Stimulated activated CD8-positive, alpha-beta memory T cell treated with anti-CD3 and anti-CD28 coated beads, Interleukin-15, amount 100 ng/mL, for 4 hours (primary cell): ENCODE results near the gene TMBIM6.

Experiments used
- DNase-seq, 2 donors: peaks; one replicate each; pipeline ENCODE4 v3.0.0-alpha.2; 2020; ENCODE audit warnings: low read depth in 2 of 2

Gene TMBIM6

DNA sequence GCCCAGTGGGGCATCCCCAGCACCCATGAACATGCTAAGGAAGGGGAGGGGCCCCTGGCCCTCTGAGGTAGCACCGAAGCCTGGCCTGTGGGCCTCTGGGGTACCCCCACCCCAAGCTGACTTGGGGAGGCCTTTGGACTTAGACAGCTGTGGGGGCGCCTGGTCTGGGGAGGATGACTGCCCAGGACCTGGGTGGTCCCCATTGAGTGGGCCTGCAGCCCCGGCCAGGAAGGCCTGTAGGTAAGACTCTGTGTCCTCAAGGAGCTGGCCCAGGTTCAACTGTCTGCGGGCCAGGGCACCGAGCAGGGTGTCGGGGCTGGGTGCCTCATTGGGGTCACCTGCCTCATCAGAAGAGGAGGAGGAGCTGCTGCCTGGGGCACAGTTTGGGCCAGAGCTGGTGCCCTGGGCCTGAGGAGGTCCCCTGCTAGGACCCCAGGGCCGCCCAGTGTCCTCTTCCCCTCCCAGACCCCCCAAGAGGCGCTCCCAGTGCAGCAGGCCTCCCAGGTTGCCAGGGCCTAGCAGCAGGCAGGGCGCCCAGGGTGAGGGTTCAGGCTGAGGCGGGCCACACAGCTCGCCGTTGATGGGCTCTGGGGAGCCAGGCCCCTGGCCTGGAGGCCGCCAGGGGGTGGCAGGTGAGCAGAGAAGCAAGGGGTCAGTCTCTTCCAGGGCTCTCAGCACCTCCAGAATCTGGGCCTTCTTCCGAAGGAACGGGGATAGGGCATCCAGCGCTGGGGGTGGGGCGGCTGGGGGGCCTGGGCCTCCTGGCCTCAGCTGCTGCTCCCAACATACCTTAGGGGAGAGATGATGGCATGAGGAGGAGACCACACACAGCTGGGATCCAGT lies 55.5 kb downstream of the TMBIM6 start:
- no peak for DNase-seq

DNA sequence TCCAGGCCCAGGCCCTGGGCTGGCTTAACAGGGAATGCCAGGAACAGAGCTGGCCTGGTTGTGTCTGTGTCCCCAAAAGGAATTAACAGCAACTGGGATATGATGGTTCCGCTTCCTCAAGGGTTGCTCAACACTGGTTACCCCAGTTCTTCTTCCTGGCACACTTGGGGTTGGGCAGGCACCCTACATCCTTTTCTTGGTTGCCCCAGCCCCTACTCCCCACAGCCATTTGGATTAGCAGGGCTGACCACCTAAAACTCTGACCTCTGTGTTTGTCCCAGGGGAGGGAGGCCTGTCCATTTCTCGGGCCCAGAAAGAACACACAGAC lies 56.1 kb downstream of the TMBIM6 start:
- DNase-seq: no peak

DNA sequence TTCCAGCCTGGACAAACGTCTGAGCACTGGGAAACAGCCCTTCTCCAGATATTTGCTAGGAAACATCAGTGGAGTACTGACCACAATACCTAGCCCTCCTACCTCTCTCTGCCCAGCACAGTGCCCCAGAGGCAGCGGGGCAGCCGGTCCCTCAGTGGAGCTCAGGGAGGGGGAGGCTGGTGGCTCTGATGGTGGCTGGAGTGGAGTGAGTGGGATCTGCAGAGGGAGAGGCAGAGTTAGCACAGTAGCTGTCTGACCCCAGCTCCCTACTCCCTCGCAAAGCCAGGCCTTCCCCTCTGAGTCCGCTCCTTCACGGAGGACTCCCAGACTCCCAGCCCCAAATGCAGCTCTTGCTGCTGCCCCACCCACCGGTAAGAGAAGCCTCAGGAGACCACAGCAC lies 56.9 kb downstream of the TMBIM6 start:
- no peak for DNase-seq

DNA sequence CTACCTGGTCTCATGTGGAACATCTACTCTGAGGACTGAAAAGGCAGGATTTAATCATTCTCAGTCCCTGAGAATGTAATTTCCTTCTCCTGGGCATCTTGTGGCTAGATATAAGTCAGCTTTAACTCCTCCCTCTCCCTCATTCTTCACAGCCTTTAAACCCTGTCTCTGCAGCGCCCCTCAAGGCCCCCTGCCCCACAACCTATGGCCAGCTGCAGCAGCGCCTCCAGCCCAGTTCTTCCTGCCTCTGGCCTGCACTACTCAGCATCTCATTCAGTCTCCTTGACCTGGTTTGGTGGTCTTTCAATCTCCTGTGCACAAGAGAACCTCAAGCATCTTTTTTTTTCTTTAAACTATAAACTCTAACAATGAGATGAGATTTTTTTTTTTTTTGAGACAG lies 57.6 kb downstream of the TMBIM6 start:
- no peak for DNase-seq

DNA sequence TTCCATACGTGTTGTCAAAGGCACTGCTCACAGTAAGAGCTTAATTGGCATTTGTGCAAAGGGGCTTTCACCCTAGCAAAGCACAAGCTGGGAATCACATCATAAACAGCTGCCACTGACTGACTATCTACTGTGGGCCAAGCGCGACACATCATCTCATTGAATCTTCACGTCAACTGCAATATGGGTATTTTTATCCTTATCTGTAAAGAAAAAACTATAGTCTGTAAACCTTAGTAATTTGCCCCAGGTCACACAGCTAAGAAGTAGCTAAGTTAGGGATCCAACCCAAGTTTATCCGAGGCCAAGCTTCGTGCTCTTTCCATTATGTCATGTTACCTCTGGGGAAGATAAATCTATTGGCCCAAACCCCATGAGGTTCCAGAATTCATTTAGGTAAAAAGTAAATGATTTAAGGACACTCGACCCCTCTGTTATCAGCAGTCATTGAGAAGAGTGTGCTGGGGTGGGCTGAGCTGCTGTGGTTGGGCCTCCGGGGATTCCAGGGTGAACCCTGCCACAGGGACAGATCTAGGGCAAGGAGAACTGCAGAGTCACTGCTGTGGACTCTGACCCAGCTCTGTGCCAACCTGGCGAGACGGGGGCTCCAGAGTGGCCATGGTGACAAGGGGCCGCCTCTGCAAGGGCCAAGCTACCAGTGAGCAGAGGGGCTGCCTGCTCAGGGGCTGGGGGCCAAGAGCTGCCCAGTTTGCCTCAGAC lies 59.2 kb downstream of the TMBIM6 start:
- DNase-seq: no peak

DNA sequence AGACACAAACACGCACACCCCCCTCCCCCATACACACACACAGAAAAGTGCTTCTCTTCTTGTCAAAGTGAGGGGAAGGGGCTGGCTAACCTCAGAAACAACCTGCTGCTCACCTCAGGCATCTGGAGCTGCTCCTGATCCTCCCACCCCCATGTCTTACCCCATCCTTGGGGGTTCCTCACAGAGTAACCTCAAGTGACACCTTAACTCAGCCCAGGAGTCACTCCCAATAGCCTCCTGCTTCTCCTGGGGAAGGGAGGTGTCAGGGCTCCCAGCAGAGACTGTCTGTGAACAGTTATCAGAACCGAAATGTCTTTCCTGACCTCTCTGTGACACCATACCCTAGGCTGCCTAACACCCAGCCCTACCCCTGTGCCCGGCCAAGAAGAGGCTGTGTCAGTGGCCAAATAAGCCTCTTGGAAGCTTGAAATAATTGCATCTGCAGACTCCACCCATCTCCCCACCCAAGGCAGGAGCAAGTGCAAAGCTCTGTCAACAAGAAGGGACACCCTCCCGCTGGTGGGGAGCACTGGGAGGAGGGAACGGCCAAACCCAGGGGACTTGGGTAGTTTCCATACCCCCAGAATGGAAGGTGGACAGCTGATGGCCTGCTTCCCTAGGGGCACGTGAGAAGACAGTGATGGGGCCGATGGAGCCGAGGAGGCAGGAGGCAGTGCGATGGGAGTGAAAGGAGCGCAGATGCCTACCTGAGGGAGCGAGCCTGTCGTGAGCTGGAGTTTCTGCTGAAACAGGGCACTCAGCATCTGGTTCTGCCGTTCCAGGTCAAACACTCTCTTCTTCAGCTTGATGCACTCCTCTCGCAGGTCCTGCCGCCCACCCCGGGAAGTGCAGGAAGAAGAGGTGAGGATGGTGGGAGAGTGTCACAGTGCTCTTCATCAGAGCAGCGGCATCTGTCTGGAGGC lies 60.0 kb downstream of the TMBIM6 start:
- DNase-seq: no peak

DNA sequence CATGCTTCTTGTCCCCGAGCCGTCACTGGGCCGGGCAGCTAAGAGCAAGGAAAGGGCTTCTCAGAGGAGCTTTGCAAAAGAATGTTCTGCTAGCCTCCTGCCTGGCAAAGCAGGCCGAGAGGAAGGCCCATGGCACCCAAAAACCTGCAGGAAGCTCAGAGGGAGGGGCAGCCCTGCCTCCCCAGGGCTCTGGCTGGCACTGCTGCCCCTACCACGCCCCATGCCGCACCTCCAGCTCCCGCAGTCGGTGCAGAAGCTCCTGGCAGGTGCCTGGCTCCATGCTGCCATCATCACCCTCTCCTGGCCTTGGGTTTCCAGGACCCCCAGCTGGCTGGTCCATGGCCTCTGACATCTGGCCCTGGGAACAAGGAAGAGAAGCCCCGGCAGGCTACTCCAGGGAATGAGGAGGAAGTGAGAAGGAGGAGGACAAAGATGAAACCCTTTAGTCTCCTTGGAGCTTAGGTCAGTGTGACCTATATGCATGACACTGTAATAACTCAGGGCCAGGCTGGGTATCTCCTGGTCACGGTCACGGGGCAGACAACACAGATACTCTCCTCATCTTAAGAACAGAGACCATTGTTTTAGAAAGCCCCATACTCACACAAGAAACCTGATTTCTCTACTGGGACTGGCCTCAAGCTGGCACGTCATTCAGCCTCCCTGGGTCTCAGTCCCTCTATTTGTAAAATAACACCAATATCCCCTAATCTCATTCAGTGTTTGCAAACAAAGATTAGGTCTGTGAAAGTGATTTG lies 62.5 kb downstream of the TMBIM6 start:
- DNase-seq: no peak

DNA sequence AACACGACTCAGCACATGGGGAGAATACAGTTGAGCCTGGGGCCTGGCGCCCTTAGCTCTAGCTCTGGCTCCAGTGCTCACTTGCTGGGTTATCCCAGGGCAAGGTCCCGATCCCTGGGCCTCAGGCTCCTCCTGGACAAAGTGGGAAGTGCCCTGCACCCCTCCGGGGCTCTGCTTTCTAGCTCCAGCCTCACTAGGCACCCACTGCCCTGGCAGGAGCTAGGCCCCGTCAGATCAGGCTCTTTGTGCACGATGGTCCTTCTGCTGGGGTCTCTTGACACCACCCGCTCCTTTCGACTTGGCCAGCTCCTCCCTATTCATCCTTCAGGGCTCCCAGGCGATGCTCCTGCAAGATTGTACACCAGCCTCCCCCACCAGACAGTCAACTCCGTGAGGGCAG lies 63.5 kb downstream of the TMBIM6 start:
- DNase-seq: no peak

DNA sequence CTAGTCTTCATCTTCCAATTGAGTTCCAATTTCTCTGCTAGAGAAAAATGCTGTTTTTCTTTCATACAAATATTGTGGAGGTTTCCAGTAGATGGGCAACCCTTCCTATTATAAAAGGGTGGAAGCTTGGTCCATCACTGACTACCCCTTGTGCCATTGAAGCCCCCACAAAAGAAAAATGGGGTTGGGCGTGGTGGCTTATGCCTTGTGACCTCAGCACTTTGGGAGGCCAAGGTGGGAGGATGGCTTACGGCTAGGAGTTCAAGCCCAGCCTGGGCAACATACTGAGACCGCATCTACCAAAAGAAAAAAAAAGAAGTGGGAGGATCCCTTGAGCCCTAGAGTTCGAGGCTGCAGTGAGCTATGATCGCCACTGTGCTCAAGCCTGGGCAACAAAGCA lies 64.1 kb downstream of the TMBIM6 start:
- no peak for DNase-seq

DNA sequence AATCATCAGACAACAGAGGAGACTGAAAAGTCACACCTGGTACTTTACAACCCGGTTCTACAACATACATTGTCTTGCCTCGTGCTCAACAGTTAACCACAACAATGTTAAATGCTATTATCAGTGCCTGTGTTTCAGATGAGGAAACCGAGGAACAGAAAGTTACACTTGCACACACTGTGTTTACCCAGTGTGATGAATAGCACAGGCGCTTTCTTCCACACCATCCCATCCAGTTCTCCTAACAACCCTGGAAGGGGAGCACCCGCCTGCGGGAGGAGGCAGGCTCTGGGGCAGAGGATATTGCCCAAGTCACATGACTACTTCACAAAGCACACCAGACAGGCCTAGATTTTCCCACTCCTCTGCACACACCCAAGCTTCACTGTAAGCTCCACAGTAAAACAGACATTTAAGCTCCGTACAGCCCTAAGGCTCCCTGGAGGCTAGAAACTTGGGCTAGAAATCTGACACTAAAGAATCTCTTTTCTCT lies 65.0 kb downstream of the TMBIM6 start:
- DNase-seq: no peak

DNA sequence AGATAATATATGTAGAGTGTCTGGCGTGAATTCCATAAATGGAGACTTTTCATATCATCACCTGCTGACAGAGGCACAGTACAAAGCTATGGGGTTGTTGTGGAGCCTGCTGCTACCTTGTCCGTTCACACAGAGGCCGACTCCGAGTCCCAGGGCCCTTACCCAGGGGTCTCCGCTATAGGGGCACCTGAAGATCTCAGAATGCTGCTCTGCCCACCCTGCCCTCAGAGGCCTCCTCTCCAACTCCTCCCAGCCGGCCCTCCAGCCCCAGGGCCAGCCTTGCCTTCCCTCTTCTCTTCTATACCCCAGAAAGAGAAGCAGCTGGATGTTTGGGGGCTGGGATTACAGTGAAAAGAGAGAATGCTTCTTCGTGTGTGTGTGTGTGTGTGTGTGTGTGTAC lies 65.5 kb downstream of the TMBIM6 start:
- DNase-seq: no peak

DNA sequence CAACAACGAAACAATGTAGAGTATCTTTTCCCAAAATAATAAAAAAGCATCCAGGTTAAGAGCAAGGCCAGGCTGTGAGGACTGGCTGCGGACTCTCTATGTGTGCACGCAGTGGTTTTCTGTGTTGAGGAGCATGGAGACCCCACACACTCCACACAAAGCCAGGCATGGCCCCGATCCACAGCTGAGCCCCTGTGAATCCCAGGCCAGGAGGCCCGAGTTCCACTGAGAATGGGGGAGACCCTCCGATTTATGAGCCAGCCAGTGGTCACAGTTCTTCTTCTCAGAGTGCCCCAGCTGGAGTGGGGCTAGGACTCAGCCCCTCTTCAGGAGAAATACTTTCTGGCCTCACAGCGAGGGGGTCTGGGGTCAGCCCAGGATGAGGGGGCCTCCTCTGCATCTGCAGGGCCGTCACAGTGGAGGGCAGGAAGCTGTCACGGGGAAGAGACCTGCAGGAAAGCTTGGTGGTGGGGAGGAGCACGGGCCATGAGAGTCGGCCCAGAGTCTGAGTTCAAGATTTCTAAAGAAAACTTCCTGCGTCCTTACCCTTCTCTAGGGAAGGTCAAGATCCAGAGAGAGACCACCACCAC lies 66.7 kb downstream of the TMBIM6 start:
- DNase-seq: no peak

DNA sequence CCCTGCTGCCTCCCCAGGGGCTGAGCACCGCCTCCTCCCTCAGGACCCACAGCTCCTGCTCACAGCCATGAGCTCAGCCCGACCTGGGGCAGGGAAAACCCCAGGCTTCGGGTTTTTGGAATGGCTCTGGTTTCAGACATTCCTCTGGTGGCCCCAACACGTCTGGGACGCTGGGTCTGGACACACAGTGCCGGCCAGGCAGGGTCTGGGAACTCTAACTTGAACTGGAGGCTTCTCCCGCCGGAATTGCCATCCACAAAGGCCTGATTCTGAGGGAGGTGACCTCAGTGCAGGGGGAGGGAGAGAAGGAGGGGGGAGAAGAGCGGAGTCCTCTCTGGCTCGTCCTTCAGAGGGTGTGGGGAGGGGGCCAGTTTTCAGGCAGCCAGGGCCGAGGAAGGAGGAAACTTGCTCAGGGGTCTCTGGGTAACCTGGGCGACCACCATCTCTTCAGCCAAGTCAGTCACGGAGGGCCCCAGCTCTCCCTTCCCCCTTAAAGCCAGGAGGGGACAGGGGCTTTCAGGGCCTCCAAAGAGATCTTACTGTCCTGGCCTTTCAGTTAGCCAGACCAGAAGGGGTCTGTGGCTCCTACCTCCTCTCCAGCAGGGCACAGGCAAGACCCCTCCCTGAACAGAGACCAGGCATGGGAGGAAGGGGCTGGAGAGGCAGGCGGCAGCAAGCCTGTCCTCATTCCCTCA lies 67.5 kb downstream of the TMBIM6 start:
- no peak for DNase-seq

DNA sequence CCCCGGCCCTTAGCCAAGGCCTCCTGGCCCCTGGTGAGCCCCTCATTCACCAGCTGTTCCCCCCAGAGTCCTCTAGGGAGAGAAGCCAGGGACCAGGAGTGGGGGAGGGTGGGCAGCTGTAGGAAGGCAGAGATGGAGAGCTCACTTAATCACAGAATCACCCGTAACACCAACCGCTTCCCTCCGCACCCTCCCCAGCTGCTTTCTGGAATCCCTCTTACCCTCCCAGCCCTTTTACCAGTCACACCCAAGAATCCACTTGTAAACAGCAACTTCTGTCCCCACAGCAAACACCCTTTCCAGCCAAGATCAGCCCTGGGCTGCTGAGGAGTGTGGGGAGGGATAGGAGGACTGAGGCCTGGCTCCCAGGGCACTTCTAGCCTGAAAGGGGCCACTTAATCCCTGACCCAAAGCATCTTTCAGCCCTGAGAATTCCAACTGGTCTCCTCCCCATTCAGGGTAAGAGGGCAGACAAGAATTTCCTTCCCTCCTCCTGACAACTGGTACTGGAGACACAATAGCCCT lies 68.1 kb downstream of the TMBIM6 start:
- DNase-seq: no peak

DNA sequence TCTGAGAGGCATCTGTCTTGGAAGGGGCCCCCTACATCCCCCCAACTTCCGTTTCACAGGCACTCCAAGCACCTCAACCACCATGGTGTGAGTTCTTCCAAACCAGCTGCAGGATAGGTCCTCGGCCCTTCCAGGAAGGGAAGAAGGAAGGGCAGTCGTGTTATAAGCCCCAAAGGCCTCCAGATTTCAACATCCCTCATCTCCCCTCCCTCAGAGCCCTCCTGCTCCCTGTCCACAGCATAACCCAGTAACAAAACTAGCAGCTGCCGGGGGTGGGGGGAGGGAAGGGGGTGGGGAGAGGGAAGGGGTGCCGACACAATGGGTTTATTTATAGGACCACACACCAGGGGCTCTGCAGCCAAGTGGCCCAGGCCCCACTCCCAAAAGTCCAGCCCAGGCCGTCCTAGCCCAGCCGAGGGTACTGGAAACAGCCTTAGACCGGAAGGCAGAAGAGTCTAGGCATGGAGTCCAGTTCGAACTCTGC lies 68.6 kb downstream of the TMBIM6 start:
- DNase-seq: no peak

DNA sequence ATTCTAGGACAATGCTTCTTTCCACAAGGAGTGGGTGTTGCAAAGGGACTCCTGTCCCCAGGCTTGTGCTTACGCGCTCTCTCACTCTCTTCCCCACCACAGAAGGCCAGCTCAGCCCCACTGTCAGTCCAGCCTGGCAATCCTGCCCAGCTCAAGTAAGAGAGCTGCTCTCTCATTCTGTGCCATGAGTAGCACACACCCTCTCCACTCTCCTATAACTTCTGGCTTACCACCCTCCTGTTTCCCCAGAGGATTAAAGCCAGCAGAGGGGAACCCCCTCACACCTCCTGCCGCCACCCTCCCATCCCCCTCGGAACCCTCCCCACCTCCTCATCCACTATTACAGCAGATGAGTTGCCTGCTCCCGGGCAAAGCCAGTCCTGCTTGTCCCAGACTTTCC lies 69.8 kb downstream of the TMBIM6 start:
- DNase-seq: no peak

DNA sequence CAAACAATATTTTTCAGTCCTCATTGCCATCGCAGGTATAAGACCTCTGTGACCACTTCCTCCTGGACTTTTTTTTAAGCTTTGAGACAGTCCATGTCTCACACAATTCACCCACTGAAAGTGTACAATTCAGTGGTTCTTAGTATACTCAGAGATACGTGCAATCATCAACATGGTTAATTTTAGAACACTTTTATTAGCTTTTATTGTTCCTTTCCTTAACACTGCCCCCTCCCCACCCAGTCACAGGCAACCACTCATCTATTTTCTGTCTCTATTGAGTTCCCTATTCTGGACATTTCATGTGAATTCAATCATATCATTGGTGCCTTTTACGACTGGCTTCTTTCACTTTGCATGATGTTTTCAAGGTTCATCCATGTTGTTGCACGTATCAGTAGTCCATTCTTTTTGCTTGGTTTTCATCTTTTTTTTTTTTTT lies 70.6 kb downstream of the TMBIM6 start:
- DNase-seq: no peak

DNA sequence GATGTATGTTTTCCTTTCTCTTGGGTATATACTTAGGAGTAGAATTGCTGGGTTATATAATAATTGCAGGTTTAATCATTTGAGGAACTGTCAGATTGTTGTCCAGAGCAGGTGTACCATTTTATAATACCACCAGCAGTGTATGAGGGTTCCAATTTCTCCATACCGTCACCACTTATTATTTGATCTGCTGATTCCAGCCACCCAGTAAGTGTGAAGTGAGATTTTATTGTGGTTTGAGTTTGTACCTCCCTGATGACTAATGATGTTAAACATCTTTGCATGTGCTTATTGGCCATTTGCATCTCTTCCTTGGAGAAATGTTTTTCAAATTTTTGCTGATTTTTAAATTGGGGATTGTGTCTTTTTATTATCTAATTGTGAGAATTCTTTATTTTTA lies 71.8 kb downstream of the TMBIM6 start:
- DNase-seq: no peak
